Right atrium auricular region (tissue), 2 donors: ENCODE data around the gene GRK1. TPM values are rescaled to one million over a fixed set of nuclear protein-coding genes. Genes with fewer than 3 reads are reported as not detected.

ENCODE experiments used
- DNase-seq: peaks from one replicate; pipeline ENCODE4 v3.0.0-alpha.2; 2019; ENCODE audit warnings: low spot score
- H3K27ac ChIP-seq, 2 donors: fragments of 200-600 bp; sonication (generic); 1 replicate in 1 of 2; 2 replicates in 1 of 2; pipeline ENCODE4 v1.5.1; 2016 to 2019
- H3K27me3 ChIP-seq, 2 donors: fragments of 200-600 bp; sonication (generic); one replicate each; pipeline versions ENCODE4 v1.5.1 to v1.6.0; 2017 to 2019
- H3K36me3 ChIP-seq: fragments of 200-600 bp; sonication (generic); one replicate; pipeline ENCODE4 v1.5.1; 2016
- H3K4me1 ChIP-seq, 2 donors: fragments of 200-600 bp; sonication (generic); one replicate each; pipeline versions ENCODE4 v1.5.1 to v1.6.0; 2017 to 2019
- H3K4me3 ChIP-seq, 2 donors: fragments of 200-600 bp; sonication (generic); 1 replicate in 1 of 2; 2 replicates in 1 of 2; pipeline ENCODE4 v1.5.1; 2017 to 2019; ENCODE audit warnings: mild to moderate bottlenecking in 1 of 2, moderate library complexity in 1 of 2
- H3K9me3 ChIP-seq, 2 donors: fragments of 200-600 bp; sonication (generic); one replicate each; pipeline ENCODE4 v1.5.1; 2019
- total RNA-seq, 2 donors: library from RNA; depleted of rRNA; stranded (reverse); fragments of >200 nt; gene quantifications; one replicate each; pipeline ENCODE4 v1.1.0, GENCODE V29; 2016
- TF ChIP-seq, protein P1 (sequence below), 2 donors: fragments of 200-600 bp; sonication (generic); IDR thresholded peaks; one replicate each; pipeline ENCODE4 v1.5.1; 2019; ENCODE audit warnings: antibody characterized with exemption in 2 of 2

Gene GRK1
- total RNA-seq, 2 donors from 2014 or later, result not detected

DNA sequence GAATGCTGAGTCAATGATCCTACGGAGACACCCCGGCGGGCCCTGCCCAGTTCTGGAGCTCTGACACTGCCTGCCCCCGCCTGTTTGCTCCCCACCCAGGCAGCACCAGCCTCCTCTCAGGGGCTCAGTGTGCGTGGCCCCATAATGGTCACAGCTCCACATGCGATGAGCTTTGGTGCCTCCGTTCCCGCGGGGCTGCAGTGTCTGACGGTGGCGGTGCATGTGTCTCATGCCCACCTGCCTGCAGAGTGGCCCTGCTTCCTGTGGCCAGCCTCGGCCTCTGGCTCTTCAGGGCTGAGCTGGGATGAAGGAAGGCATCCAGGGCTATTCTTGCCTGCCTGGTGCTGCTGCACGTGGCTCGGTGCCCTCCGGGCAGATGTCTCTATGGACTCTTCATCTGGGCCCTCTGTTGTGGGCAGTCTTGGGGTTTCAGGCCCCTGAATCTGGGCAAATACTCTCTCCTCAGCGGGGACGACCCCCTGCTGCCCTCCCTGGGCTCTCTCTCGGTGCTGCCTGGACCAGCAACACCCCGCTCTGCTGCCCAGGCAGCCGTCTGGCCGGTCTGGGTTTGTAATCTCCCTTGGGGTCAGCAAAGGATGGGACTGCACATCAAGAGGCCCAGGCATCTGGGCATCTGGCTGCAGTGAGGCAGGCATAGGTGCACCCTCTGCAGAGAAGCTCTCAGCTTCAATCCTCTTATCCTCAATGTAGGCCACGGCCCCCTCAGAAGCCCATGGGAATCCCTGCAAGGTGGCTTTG is 72.7 kb downstream of the GRK1 start:
- no peak for DNase-seq
- H3K27ac ChIP-seq, result no peak overlapping the region
- H3K9me3 ChIP-seq, result no peaks in the 10 kb centered on the region
- no peak overlapping the region for H3K4me3 ChIP-seq
- peaks cover 0 to 9% of the 10 kb centered on the region in 2 donors for H3K4me1 ChIP-seq
- no peaks in the 10 kb centered on the region for H3K27me3 ChIP-seq
- H3K36me3 ChIP-seq, result no peaks in the 10 kb centered on the region
- TF ChIP-seq, protein P1, sequence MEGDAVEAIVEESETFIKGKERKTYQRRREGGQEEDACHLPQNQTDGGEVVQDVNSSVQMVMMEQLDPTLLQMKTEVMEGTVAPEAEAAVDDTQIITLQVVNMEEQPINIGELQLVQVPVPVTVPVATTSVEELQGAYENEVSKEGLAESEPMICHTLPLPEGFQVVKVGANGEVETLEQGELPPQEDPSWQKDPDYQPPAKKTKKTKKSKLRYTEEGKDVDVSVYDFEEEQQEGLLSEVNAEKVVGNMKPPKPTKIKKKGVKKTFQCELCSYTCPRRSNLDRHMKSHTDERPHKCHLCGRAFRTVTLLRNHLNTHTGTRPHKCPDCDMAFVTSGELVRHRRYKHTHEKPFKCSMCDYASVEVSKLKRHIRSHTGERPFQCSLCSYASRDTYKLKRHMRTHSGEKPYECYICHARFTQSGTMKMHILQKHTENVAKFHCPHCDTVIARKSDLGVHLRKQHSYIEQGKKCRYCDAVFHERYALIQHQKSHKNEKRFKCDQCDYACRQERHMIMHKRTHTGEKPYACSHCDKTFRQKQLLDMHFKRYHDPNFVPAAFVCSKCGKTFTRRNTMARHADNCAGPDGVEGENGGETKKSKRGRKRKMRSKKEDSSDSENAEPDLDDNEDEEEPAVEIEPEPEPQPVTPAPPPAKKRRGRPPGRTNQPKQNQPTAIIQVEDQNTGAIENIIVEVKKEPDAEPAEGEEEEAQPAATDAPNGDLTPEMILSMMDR (IDR thresholded peaks at IDR 0.05), result no peak

- Histone ChIP-seq H3K36me3 (no peaks in the 10 kb centered on the region), H3K4me1 (peaks cover 0 to 9% of the 10 kb centered on the region in 2 donors), H3K4me3 (no peak overlapping the region), H3K27ac (no peak overlapping the region), H3K9me3 (no peaks in the 10 kb centered on the region), H3K27me3 (no peaks in the 10 kb centered on the region)
- no peak for DNase-seq
- TF ChIP-seq, protein P1 (IDR thresholded peaks at IDR 0.05), result no peak
Measured at GRCh38 chr13:113740286-113740556, 73.2 kb downstream of the GRK1 start.

- Histone ChIP-seq H3K27me3 (no peaks in the 10 kb centered on the region), H3K4me1 (peaks cover 0 to 9% of the 10 kb centered on the region in 2 donors), H3K36me3 (no peaks in the 10 kb centered on the region), H3K27ac (no peak overlapping the region), H3K9me3 (no peaks in the 10 kb centered on the region), H3K4me3 (no peak overlapping the region)
- DNase-seq, result no peak
- TF ChIP-seq, protein P1 (IDR thresholded peaks at IDR 0.05), result no peak
Measured at GRCh38 chr13:113740661-113741060, 73.6 kb downstream of the GRK1 start.

GRCh38 chr13:113741191-113741668 is 74.2 kb downstream of the GRK1 start:
- TF ChIP-seq, protein P1 (IDR thresholded peaks at IDR 0.05), result no peak
- DNase-seq, result no peak
- H3K27me3 ChIP-seq, result no peaks in the 10 kb centered on the region

GRCh38 chr13:113742000-113742441 is 75.0 kb downstream of the GRK1 start:
- TF ChIP-seq, protein P1 (IDR thresholded peaks at IDR 0.05), result no peak
- H3K27ac ChIP-seq, result no peak overlapping the region
- H3K9me3 ChIP-seq, result no peaks in the 10 kb centered on the region
- no peak for DNase-seq
- H3K4me3 ChIP-seq, result no peak overlapping the region
- no peaks in the 10 kb centered on the region for H3K27me3 ChIP-seq
- H3K4me1 ChIP-seq, result peaks cover 0 to 9% of the 10 kb centered on the region in 2 donors
- H3K36me3 ChIP-seq, result no peaks in the 10 kb centered on the region

More at GRCh38 chr13:113741191-113741668, 74.2 kb downstream of the GRK1 start:
- H3K4me1 ChIP-seq, result peaks cover 0 to 9% of the 10 kb centered on the region in 2 donors
- no peaks in the 10 kb centered on the region for H3K9me3 ChIP-seq
- no peaks in the 10 kb centered on the region for H3K36me3 ChIP-seq
- H3K4me3 ChIP-seq, result no peak overlapping the region
- no peak overlapping the region for H3K27ac ChIP-seq
